ENCODE measurements around the gene TBC1D30.
"Not testable (repeated sequence)": the region's sequence is repeated elsewhere in the genome, so short reads cannot be mapped to it uniquely, and the experiment has no call there.

Gene TBC1D30

DNA sequence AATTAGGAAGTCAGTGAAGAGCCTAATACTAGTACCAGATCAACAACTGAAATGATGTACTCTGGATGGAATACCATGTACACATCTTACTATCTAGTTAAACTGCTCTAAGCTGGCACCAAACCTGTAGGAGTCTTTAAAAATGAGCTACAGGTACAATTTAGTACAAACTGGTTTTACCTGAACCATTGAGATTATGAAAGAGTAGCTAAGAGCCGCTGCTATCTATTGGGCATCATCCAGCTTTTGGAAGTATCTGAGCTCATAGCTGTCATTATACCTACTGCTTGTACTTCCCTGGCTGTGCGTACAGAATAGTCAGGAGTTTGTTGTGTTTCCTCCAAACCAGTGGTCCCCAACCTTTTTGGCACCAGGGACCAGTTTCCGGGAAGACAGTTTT, 12.4 kb downstream of the TBC1D30 start:
- H3K27ac ChIP-seq: peak overlapping the region; percentile 54; the same call in 1 of the 2 replicates
- TF ChIP-seq, protein P1, sequence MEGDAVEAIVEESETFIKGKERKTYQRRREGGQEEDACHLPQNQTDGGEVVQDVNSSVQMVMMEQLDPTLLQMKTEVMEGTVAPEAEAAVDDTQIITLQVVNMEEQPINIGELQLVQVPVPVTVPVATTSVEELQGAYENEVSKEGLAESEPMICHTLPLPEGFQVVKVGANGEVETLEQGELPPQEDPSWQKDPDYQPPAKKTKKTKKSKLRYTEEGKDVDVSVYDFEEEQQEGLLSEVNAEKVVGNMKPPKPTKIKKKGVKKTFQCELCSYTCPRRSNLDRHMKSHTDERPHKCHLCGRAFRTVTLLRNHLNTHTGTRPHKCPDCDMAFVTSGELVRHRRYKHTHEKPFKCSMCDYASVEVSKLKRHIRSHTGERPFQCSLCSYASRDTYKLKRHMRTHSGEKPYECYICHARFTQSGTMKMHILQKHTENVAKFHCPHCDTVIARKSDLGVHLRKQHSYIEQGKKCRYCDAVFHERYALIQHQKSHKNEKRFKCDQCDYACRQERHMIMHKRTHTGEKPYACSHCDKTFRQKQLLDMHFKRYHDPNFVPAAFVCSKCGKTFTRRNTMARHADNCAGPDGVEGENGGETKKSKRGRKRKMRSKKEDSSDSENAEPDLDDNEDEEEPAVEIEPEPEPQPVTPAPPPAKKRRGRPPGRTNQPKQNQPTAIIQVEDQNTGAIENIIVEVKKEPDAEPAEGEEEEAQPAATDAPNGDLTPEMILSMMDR (conservative IDR thresholded peaks at IDR 0.05): no peak
- no peak for TF ChIP-seq ZFX (IDR thresholded peaks at IDR 0.05)

DNA sequence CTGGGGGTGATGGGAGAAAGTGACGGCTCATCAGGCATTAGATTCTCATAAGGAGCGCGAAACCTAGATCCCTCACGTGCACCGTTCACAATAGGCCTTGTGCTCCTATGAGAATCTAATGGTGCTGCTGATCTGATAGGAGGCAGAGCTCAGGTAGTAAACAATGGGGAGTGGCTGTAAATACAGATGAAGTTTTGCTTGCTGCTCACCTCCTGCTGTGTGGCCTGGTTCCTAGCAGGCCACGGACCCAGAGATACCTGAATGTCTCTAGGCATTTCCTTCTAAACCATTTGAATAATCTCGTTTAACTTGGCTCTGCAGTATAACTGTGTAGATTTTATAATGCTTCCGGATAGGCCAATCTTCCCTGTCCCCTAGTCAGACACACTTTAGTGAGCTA, 13.0 kb downstream of the TBC1D30 start:
- H3K27ac ChIP-seq: peak overlapping the region; percentile 54
- TF ChIP-seq, protein P1 (conservative IDR thresholded peaks at IDR 0.05): no peak
- TF ChIP-seq ZFX (IDR thresholded peaks at IDR 0.05): no peak

DNA sequence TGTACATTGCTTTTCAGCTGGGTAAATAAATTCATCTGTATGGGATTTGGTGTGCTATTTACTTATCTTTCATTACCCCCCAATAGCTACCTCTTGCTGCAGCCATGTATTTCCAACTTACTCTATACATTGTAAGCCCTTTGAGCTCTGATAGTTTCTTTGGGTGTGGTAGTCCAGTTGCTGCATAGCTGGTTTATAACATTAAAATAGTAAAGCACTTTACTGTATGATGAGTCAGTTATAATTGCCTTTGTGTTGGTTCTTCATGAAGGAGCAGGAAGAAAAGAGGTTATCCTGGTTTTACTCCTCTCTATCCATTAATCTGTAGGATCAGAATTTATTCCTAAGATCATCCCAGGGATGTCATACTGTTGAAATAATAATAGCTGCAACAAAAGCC, 15.7 kb downstream of the TBC1D30 start:
- no peak overlapping the region for H3K27ac ChIP-seq
- TF ChIP-seq, protein P1 (conservative IDR thresholded peaks at IDR 0.05): no peak
- no peak for TF ChIP-seq ZFX (IDR thresholded peaks at IDR 0.05)

DNA sequence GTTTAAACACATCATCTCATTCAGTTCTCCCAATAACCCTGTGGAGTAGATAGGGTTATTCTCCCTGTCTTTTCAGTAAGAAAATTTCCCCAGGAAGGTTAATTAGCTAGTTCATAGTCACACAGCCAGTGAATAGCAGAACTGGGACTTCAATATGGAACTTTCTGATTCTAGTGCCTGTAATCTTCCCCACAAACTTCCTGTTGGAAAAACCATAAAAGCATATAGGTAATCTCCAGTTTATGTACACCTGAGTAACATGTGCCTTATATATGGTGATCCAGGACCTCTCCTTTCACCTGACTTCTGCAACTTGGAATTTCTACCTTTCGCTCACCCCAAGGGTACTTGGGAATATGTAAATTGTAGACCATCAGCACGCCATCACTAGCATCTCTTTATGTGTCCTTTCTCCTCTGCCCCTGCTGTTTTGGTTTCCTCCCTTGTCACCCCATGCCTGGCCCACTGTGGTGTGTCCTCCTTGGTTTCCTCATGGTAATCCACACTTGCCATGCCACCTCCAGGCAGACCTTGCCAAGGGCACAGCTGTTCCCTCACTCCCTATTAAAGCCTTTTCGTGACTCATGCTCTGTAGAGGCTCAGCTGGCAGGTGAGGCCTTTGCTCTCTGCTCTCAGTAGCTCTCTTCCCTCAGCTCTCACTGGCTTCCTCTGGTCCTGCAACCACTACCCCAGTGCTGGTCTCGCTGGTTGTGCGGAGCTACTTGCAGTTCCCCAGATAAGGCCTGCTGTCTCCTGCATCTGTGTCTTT, 16.7 kb downstream of the TBC1D30 start:
- no peak for TF ChIP-seq ZFX (IDR thresholded peaks at IDR 0.05)
- TF ChIP-seq, protein P1 (conservative IDR thresholded peaks at IDR 0.05): no peak
- no peak overlapping the region for H3K27ac ChIP-seq

DNA sequence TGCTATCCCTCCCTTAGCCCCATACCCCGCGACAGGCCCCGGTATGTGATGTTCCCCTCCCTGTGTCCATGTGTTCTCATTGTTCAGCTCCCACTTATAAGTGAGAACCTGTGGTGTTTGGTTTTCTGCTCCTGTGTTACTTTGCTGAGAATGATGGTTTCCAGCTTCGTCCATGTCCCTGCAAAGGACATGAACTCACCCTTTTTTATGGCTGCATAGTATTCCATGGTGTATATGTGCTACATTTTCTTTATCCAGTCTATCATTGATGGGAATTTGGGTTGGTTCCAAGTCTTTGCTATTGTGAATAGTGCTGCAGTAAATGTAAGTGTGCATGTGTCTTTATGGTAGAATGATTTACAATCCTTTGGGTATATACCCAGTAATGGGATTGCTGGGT, 24.0 kb downstream of the TBC1D30 start:
- H3K27ac ChIP-seq: not testable (repeated sequence)

DNA sequence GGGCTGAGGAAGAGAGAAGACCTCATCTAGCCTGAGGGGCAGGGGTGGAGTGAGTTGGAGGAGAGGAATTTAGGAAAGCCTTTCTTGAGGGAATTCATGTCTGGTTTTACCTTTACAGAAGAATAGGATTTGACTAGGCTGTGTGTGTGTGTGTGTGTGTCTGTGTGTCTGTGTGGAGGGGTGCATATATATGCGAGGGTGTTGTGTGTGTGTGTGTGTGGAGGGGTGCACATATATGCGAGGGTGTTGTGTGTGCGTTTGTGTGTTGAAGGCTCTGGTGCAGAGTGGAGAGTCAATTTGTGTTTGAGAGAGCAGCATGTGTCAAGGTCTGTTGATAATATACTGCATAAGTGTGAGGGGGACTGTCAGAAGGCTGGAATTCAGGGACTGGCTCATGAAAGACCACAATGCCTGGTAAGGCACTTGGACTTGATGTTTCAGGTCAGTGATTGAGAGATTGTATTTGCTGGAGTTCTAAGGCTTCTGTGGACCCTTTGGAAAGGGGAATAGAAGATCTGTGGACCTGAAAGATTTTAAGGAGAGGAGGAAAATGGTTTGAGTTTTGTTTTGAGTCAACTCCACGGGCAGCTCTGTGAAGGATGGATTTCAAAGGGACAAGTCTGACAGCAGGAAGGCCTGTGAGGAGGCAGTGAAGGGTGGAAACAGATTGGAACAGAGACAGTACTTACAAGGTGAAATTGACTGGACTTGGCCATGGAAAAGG, 34.6 kb downstream of the TBC1D30 start:
- TF ChIP-seq, protein P1 (conservative IDR thresholded peaks at IDR 0.05): no peak
- TF ChIP-seq ZFX (IDR thresholded peaks at IDR 0.05): no peak
- H3K27ac ChIP-seq: no peak overlapping the region

DNA sequence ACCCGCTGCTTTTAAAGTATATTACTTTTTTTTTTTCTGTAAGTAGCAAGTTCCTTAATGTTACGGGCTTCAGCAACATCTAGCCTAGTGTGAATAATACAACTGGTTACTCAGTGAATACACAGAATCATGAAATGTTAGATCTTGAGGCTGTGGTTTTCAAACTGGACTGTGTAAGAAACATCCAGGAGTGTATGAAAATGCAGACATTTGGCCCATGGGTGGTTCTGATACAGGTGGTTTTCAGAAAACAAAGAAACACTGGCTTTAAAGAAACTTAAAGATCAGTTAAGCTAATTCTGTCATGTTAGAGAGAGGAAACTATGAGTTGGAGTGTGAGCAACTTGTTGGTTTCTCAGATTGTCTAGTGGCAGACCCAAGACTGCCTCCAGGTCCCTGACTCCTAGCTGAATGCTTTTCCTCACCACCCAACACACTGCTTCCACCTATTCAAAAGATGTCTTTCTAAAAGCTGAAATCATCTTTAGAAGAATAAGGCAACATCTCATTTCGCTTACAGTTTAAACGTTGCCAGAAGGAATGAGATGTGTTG, 36.1 kb downstream of the TBC1D30 start:
- no peak for TF ChIP-seq ZFX (IDR thresholded peaks at IDR 0.05)
- TF ChIP-seq, protein P1 (conservative IDR thresholded peaks at IDR 0.05): no peak
- H3K27ac ChIP-seq: no peak overlapping the region
